ENCODE measurements around the gene TRAFD1.
"Not testable (repeated sequence)": the region's sequence is repeated elsewhere in the genome, so short reads cannot be mapped to it uniquely, and the experiment has no call there.

Gene TRAFD1, protein sequence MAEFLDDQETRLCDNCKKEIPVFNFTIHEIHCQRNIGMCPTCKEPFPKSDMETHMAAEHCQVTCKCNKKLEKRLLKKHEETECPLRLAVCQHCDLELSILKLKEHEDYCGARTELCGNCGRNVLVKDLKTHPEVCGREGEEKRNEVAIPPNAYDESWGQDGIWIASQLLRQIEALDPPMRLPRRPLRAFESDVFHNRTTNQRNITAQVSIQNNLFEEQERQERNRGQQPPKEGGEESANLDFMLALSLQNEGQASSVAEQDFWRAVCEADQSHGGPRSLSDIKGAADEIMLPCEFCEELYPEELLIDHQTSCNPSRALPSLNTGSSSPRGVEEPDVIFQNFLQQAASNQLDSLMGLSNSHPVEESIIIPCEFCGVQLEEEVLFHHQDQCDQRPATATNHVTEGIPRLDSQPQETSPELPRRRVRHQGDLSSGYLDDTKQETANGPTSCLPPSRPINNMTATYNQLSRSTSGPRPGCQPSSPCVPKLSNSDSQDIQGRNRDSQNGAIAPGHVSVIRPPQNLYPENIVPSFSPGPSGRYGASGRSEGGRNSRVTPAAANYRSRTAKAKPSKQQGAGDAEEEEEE

DNA sequence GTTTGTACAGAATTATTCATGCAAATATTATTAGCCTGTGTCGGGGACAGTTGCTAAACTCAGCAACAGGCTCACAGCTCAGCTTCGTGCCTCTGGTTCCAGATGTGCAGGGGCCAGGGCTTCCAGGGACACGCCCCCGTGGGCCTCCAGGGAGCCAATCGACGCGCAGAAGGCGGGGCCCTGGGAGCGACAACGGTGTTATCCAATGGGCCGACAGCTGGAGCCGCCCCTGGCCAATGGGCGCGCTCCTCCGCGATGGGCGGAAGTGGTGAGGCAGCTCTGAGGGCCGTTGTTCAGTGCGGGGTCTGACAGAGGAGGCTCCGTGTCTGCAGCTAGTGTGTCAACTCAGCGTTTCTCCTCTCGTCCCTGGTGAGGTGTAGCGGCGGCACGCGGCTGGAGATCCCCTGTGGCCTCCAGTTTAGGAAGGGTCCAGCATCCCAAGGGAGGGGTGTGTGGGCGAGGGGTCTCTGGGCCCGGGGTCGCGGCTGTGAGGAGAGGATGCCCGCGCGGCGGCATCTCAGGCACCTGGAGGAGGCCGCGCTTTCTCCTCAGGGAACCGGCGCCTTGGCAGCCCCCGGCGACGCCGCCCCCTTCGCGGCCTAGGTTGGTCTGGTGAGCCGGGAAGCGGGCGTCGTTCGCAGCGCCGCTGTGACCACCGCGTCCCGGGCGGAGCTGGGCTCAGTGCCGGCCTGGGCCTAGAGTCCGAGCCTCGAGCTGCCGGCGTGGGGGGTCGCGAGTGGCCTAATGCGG is at the start of gene TRAFD1:
TRAFD1 (plus strand) TSS at position 311 of the 750 bp plus-strand sequence. CDS start 4,963 bp downstream, outside the sequence.
- peak; percentile 89 to 95 for DNase-seq

DNA sequence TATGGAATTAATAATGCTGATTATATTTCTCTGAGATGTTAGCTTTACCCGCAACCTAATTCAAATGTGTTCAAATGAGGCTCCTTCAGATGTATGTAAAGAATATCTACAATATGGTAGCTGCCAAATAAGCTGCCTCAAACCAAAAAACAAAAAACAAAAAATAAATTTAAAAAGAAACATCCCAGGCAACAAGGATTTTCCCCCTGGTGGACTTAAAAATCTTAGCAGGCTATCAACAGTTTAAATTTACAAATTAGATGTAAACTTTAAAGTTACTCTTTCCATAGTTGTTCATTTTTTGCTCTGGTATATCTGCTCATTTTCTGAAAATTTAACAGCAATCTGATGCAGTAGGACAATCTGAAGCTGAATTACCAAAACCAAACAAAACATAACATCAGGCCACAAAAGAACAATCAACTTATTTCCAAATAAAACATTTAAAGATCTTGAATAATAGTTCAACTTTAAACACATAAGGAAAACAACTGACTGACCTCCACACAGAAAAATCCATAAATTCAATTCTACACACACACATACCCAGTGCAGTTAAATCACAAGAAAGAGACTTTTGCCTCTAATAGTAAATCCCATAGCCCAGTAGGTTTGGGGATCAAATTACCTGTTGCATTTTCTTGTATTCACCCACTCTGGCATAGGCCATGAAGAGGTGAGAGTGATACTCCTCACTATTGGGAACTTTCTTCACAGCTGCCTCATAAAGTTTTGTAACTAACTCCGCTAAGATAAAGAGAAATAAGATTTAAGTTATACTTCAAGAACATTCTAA is 38.1 kb upstream of the TRAFD1 start:
- no peak for DNase-seq

DNA sequence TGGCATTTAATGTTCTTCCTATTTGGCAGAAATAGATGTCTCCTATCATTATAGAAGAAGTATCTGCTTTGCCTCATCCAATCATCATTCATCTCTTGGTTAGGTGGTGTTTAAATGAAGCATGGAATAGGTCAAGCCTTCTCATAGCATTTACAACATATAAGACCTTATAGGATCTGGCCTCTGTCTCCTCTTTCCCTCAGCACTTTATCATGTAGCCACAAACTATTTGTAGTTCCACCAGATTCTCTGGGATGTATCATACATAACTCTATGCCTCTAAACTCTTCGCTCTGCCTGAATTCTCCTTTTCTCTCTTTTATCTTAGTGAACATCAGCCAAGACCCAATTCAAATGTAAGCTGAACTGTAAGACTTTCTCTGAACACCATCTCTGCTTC is 37.5 kb upstream of the TRAFD1 start:
- DNase-seq: no peak

DNA sequence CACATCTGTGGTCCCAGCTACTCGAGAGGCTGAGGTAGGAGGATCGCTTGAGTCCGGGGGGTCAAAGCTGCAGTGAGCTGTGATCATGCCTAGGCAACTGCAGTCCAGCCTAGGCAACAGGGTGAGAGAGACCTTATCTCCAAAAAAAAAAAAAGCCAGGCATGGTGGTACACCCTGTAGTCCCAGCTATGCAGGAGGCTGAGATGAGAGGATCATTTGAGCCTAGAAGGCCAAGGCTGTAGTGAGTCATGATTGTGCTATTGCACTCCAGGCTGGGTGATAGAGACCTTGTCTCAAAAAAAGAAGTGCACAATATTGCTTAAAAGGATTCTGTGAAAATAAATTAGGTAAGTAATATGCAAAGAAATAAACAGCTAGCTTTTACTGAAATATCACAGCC is 33.8 kb upstream of the TRAFD1 start:
- no peak for DNase-seq

DNA sequence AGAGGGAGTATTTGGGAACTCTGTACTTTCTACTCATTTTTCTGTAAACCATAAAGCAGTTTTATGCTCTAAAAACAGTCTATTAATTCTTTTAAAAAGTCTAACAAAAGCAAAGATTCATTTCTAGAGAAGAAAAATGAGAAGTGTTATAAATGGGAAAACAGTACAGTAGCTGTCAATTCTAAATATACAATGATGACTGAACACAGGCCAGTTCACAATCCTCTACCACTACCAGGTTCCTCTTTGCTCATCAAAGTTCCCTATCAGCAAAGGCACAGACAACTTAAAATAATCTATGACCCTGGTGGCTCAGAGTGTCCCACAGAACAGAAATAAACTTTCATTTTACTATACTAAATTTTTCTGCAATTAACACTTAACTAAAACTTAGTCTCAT is 29.3 kb upstream of the TRAFD1 start:
- DNase-seq: no peak

DNA sequence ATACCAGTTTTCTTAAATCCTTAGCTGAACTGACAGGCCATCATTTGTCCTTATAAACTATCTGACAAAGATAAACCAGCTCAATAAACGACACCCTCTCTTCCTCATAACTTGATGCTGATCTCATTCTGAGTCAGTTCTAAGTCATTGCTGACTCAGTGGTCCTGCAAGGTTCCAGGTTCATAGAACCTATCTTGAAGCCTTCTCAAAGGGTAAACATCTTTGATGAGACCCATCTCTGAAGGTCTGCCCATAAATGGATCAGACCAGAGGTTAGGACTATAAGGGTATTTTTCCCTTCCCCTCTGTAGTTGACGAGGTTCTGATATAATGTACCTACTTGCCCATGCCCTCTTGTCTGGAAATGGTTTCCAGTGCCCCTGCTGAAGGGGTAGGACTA is 28.7 kb upstream of the TRAFD1 start:
- no peak for DNase-seq

DNA sequence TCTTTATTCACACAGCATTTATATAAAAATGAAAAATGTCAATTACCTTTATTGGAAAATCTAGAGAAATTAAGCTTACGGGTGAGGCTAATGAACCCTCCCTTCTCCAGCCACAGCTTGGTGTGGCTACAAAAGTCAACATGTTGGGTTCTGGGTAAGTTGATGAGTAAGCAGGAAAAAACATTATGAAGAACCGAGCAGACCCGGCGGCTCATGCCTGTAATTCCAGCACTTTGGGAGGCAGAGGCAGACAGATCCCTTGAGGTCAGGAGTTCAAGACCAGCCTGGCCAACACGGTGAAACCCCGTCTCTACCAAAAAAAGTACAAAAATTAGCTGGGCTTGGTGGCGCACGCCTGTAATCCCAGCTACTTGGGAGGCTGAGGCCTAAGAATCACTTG is 27.7 kb upstream of the TRAFD1 start:
- no peak for DNase-seq

DNA sequence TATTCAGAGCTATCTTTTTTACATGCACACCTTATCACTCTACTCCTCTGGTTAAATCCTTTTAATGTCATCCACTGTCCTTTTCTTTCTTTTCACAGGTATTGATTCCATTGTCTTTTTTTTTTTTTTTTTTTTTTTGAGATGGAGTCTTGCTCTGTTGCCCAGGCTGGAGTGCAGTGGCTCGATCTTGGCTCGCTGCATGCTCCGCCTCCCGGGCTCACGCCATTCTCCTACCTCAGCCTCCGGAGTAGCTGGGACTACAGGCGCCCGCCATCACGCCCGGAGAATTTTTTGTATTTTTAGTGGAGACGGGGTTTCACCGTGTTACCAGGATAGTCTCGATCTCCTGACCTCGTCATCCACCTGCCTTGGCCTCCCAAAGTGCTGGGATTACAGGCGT is 24.9 kb upstream of the TRAFD1 start:
- not testable (repeated sequence) for DNase-seq

DNA sequence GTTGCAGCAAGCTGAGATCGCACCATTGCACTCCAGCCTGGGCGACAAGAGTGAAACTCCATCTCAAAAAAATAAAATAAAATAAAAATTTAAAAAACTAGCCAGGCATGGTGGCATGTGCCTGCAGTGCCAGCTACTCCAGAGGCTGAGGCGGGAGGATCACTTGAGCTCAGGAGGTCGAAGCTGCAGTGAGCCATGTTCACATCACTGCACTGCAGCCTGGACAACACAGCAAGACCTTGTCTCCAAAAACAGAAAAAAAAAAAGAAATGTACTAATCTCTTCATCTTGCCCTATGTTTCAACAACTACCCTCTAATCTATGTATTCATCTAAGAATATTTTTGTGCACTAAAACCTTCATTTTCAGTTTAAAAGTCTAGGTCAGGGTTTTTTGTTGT is 23.2 kb upstream of the TRAFD1 start:
- no peak for DNase-seq

DNA sequence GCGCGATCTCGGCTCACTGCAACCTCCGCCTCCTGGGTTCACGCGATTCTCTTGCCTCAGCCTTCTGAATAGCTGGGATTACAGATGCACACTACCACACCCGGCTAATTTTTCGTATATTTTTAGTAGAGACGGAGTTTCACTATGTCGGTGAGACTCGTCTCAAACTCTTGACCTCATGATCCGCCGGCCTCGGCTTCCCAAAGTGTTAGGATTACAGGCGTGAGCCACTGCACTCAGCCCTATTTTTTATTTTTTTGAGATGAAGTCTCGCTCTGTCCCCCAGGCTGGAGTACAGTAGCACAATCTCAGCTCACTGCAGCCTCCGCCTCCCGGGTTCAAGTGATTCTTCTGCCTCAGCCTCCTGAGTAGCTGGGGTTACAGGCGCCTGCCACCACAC is 22.6 kb upstream of the TRAFD1 start:
- DNase-seq: not testable (repeated sequence)

DNA sequence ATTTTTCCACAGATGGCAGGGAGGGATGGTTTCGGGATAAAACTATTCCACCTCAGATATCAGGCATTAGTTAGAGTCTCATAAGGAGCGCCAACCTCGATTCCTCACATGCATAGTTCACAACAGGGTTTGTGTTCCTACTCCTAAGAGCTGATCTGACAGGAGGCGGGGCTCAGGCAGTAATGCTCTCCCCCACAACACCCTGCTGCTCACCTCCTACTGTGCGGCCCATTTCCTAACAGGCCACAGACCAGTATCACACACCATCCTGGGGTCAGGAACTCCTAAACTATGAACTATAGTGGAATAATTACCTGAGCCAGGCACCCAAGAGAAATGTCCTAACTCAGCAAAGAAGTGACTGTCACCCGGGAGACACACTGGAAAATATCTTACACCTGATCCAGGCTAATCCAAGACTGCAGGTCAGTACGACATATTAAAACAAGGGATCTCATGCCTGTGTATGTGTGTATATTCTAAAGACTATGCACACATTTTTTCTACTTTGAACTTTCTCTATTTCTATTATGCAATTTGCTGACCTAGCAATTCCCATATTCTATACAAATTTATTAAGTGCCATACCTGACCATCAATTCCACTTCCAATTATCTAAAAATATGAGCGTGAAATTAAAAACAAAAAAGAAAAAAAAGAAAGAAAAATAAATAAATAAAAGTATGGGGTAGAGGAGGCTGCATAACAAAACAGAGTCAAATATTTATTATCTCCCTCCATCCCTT is 21.4 kb upstream of the TRAFD1 start:
- no peak for DNase-seq

DNA sequence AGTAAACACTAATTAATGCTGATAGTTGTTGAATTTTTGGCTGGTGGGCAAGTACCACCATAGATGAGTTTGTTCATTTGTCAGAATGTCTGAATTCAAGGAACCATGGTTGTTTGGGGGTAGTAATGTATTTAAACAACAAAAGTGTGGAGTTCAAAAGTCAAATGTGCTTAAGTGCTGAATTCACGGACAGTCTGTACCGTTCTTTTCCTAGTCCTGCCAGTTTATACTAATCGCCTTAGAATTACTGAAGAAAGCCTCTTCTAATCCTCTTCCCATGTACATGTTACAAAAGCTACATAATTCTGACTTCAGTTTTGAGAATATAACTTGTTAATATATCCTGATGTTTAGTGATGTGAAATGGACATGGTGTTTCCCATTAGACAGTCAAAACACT is 19.5 kb upstream of the TRAFD1 start:
- DNase-seq: no peak

DNA sequence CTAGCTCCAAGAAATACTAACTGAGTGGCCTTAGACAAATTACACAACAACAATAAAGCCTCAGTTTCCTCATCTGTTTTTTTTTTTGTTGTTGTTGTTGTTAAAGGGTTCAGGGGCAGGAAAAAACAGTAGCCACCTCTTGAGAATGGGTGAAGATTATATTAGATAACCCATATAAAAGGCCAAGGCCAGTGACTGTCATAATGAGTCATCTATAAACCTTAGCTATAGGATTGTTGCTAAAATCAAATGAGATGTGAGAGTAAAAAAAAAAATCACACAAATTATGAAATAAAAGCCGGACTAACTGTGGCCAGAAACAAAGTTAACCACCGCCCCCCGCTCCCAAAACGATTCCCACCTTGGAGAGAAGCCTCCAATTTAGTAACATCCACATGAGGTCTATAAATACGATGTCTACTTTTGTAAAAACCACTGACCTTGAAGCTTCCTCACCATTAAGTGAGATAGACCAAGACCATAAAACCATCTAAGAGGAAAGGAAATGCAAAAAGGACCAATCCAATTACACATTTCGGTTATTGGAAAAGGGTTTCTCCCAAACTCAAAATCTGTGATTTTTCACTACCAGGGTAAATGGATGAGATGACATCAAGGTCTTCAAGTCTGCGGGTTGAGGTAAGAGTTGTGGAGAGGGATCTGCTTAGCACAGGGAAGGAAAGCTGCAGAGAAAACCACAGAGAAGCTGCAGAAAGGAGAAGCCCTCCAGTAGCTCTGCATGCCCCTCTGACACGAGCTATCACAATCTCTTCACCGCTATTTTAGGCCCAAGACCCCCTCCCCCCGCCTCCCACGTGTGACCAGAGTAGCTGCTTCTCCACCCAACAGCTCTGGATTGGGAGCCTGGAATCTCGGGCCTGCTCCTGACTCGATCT is 17.8 kb upstream of the TRAFD1 start:
- peak in 1 of 2 experiments; percentile 45 for DNase-seq

DNA sequence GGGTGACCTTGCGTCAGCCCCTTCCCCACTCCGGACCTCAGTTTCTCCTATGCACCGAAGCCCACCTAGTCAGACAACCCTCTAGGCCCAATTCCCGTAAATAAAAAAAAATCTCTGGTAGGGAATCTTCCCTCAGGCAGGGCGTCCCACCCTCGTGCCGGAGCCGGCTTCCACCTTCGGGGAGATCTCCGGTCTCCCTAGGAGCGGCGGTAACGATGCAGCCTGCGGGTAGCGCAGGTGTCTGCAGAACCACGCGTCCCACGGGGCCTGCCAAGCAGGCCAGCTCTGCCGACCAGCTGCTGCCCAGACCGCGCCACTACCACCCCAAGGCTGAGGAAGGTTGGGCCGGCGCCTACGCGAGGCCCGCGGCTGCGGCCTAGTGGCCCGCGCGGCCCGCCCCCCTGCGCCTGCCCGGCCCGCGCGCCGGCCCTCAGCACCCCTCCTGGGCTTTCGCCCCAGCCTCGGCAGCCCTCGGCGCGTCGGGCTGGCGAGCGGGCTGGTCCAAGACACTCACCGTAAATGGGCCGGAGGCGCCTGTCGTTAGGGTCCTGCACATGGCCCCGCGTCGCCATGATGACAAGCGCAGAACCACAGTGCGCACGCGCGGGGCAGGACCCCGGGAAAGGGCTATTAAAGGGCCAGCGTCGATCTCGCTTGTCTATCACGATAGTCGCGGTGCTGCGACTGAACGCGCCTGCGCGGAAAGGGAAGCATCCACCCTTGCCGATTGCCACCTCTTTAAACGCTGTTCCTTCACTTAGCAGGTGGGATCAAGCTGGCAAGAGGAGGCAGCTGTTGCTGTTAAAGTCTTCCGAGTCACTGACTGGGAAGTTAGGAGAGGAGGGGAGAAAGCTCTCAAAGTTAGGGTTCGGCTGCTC is 16.9 kb upstream of the TRAFD1 start, which contains the start of gene NAA25:
NAA25 (minus strand) TSS at position 582 of the 878 bp plus-strand sequence; CDS start at position 572, 10 bp downstream.
- peak; percentile 79 to 88 for DNase-seq

DNA sequence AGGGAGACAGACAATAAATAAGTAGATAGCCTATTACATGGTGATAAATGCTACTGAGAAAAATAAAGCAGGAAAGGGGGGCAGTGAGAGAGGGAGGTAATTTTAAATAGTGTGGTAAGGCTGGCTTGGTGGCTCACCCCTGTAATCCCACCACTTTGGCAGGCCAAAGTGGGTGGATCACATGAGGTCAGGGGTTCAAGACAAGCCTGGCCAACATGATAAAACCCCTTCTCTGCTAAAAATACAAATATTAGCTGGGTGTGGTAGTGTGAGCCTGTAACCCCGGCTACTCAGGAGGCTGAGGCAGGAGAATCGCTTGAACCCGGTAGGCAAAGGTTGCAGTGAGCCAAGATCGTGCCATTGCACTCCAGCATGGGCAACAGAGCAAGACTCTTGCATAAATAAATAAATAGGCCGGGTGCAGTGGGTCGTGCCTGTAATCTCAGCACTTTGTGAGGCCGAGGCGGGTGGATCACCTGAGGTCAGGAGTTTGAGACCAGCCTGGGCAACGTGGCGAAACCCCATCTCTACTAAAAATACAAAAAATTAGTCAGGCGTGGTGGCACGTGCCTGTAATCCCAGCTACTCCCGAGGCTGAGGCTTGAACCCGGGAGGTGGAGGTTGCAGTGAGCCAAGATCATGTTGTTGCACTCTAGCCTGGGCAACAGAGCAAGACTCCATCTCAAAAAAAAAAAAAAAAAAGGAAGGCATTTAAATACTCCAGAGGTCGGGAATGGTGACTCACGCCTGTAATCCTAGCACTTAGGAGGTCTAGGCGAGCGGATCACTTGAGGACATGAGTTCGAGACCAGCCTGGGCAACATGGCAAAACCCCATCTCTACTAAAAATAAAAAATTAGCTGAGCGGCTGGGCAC is 14.3 kb upstream of the TRAFD1 start:
- DNase-seq: not testable (repeated sequence)

DNA sequence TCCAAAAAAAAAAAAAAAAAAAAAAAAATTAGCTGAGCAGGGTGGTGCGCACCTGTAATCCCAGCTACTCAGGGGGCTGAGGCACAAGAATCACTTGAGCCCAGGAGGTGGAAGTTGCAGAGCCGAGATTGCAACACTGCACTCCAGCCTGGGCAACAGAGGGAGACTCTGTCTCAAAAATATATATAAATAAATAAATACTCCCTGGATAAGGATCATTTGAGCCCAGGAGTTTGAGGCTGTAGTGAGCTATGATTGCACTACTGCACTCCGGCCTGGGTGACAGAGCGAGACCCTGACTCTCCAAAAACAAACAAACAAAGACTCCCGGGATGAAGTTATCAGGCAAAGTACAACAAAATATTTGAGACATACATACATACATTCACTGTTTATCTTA is 13.4 kb upstream of the TRAFD1 start:
- DNase-seq: no peak

DNA sequence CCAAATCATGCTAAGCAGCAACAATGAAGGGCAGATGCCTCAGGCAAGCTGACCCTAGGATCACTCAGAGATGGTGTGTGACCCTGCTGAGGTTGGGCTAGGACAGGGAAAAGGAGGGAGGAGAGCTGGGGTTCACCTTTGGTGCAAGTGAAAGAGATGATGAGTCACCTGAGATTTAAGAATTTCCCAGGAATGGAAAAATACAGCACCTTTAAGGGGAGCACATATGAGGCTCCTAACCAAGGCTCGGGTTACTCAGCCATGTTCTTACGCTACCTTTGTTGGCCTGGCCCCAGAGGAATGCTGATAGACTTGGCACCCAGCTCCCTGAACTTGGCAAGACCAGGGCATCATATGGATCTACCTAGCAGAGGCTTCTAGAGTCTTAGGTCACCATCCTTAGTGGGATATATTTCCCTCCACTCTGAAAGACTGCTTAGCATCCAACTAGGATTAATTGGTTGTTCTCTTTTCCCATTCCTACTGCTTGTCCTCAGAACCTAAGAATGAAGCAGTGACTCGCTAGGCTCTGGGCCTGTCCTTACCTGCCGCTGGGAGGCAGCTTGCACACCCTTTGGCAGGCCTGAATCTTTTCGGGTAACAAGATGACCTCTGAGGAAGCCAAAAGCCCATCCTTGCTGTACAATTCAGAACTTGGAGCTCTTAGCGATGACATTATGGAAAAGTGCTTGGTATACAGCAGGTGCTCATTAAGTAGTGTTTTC is 12.8 kb upstream of the TRAFD1 start:
- no peak for DNase-seq

Data from NCI-H524 (cell line).